Smooth muscle cell (in vitro differentiated cells): ENCODE data around the gene ACBD3. TPM values are rescaled to one million over a fixed set of nuclear protein-coding genes. Genes with fewer than 3 reads are reported as not detected.

Experiments
- DNase-seq: peaks from one replicate; lab custom pipeline; 2025; ENCODE audit not compliant: unreplicated experiment; lab: John Stamatoyannopoulos, UW
- H2AFZ ChIP-seq: fragments of 200-600 bp; sonication (generic); 2 replicates; pipeline ENCODE4 v1.6.0; 2016; ENCODE audit warnings: antibody characterized with exemption, low read depth, mild to moderate bottlenecking
- H3F3A ChIP-seq: fragments of 200-600 bp; sonication (generic); 2 replicates; pipeline ENCODE4 v1.6.0; 2017; ENCODE audit warnings: antibody characterized with exemption, low read depth
- H3K27ac ChIP-seq: fragments of 200-600 bp; sonication (generic); 2 replicates; pipeline ENCODE4 v1.5.1; 2016; ENCODE audit warnings: low read depth, mild to moderate bottlenecking
- H3K27me3 ChIP-seq: fragments of 200-600 bp; sonication (generic); 2 replicates; pipeline ENCODE4 v1.6.1; 2016; ENCODE audit warnings: low read depth, mild to moderate bottlenecking
- H3K36me3 ChIP-seq: fragments of 200-600 bp; sonication (generic); 2 replicates; pipeline ENCODE4 v1.5.1; 2016; ENCODE audit warnings: low read depth
- H3K4me1 ChIP-seq: fragments of 200-600 bp; sonication (generic); 2 replicates; pipeline ENCODE4 v1.5.1; 2016; ENCODE audit warnings: low read depth
- H3K4me2 ChIP-seq: fragments of 200-600 bp; sonication (generic); 2 replicates; pipeline ENCODE4 v1.6.0; 2016; ENCODE audit warnings: mild to moderate bottlenecking
- H3K4me3 ChIP-seq: fragments of 200-600 bp; sonication (generic); 2 replicates; pipeline ENCODE4 v1.5.1; 2016; ENCODE audit warnings: mild to moderate bottlenecking
- H3K79me2 ChIP-seq: fragments of 200-600 bp; sonication (generic); 2 replicates; pipeline ENCODE4 v1.6.0; 2016; ENCODE audit warnings: low read depth, mild to moderate bottlenecking
- H3K9ac ChIP-seq: fragments of 200-600 bp; sonication (generic); 2 replicates; pipeline ENCODE4 v1.6.0; 2016; ENCODE audit warnings: low read depth
- H3K9me3 ChIP-seq: fragments of 200-600 bp; sonication (generic); replicated peaks from 2 replicates; pipeline ENCODE4 v1.5.1; 2016; ENCODE audit warnings: low read depth
- H4K20me1 ChIP-seq: fragments of 200-600 bp; sonication (generic); 2 replicates; pipeline ENCODE4 v1.6.0; 2016; ENCODE audit warnings: low read depth
- CTCF ChIP-seq: fragments of 200-600 bp; sonication (generic); IDR thresholded peaks from 2 replicates; pipeline ENCODE4 v1.5.1; 2017; ENCODE audit warnings: borderline replicate concordance, mild to moderate bottlenecking, antibody characterized with exemption; ENCODE audit not compliant: insufficient read depth, poor library complexity, severe bottlenecking
- WGBS: methylation state at CpG from one replicate; pipeline ENCODE4 v1.1.7; 2016; ENCODE audit warnings: low lambda C conversion rate; 5-methylcytosine and 5-hydroxymethylcytosine counted together
- polyA plus RNA-seq: library from polyadenylated mRNA; unstranded; fragments of >200 nt; fragmentation: Nextera tagmentation; extraction: Ambion mirVana; gene quantifications from 2 replicates; pipeline ENCODE4 v1.2.1, GENCODE V29; 2016
- total RNA-seq: library from RNA; depleted of rRNA; stranded (reverse); fragments of >200 nt; gene quantifications from 2 replicates; pipeline ENCODE4 v1.2.3, GENCODE V29; 2014

The ACBD3 gene
- total and polyA plus RNA-seq, 2 experiments from 2014 or later: 82.0 to 118 TPM

- H3K79me2 ChIP-seq: no peaks in the 10 kb centered on the region
- WGBS: 83% methylated on average over 17 of the region's 17 CpGs
- H3F3A ChIP-seq: no peaks in the 10 kb centered on the region
- H3K4me2 ChIP-seq: no peak overlapping the region
- peak overlapping the region; percentile 15 for H3K27ac ChIP-seq
- no peak for DNase-seq
- H3K36me3 ChIP-seq: no peaks in the 10 kb centered on the region
- no peak overlapping the region for H3K9ac ChIP-seq
- H4K20me1 ChIP-seq: no peaks in the 10 kb centered on the region
- no peaks in the 10 kb centered on the region for H3K27me3 ChIP-seq
- peaks cover 6% of the 10 kb centered on the region for H3K4me1 ChIP-seq
- H3K4me3 ChIP-seq: no peak overlapping the region
- no peaks in the 10 kb centered on the region for H3K9me3 ChIP-seq
- TF ChIP-seq CTCF: no peak
- no peak overlapping the region for H2AFZ ChIP-seq
Observed at GRCh38 chr1:226132728-226133503, 53.6 kb downstream of the ACBD3 start.

GRCh38 chr1:226131639-226132038 is 54.9 kb downstream of the ACBD3 start:
- H2AFZ ChIP-seq: no peak overlapping the region
- no peaks in the 10 kb centered on the region for H3K9me3 ChIP-seq
- WGBS: 93% methylated on average over 5 of the region's 5 CpGs
- no peak overlapping the region for H3K9ac ChIP-seq
- no peaks in the 10 kb centered on the region for H3K27me3 ChIP-seq
- no peak for TF ChIP-seq CTCF
- no peak overlapping the region for H3K27ac ChIP-seq
- no peaks in the 10 kb centered on the region for H4K20me1 ChIP-seq
- peaks cover 10% of the 10 kb centered on the region for H3K4me1 ChIP-seq
- H3K4me2 ChIP-seq: no peak overlapping the region
- no peaks in the 10 kb centered on the region for H3K79me2 ChIP-seq
- no peaks in the 10 kb centered on the region for H3K36me3 ChIP-seq
- DNase-seq: no peak
- no peak overlapping the region for H3K4me3 ChIP-seq
- H3F3A ChIP-seq: no peaks in the 10 kb centered on the region

GRCh38 chr1:226129230-226129629 is 57.3 kb downstream of the ACBD3 start:
- Histone ChIP-seq H3K4me3 (no peak overlapping the region), H3F3A (no peaks in the 10 kb centered on the region), H2AFZ (no peak overlapping the region), H3K27me3 (no peaks in the 10 kb centered on the region), H3K9me3 (no peaks in the 10 kb centered on the region), H3K79me2 (no peaks in the 10 kb centered on the region), H3K27ac (no peak overlapping the region), H4K20me1 (no peaks in the 10 kb centered on the region), H3K36me3 (no peaks in the 10 kb centered on the region), H3K4me1 (peaks cover 10% of the 10 kb centered on the region), H3K4me2 (no peak overlapping the region), H3K9ac (no peak overlapping the region)
- no peak for DNase-seq
- TF ChIP-seq CTCF: no peak
- WGBS: 100% methylated on average over 2 of the region's 2 CpGs
